ENCODE data around the gene EVC. TPM values are rescaled to one million over a fixed set of nuclear protein-coding genes. Genes with fewer than 3 reads are reported as not detected.

Gene EVC
- total and polyA plus RNA-seq, 4 donors, result 2.9 to 40.8 (median 13.6) TPM

DNA sequence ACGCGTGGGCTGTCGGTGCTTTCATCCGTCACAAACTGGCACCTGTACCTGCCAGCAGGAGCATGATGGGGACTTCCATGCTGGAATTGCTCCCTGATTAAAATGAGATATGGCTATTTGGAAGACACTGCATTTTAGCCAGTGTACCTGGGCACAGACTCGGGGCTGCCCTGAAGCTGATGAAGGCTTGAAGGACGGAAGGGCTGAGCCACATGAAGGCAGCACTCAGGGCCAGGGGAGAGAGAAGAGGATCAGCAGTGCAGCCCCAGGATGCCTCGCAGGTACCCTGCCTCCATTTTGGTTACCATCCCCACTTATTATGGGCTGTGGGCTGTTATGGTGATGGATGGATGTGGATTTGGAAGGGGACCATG, 102.9 kb downstream of the EVC start:
- Histone ChIP-seq H3K9me3 (ENCODE audit: control insufficient read depth in 4 of 4, insufficient read depth in 3 of 4, low read length in 3 of 4) (peaks cover 0 to 9% (median 0%) of the 10 kb centered on the region in 4 donors), H3K9ac (ENCODE audit: insufficient read depth in 1 of 2, low read length in 2 of 2) (no peak overlapping the region), H3K27ac (ENCODE audit: low read depth in 1 of 2, low read length in 1 of 2) (no peak overlapping the region), H3K36me3 (ENCODE audit: control insufficient read depth in 4 of 4, insufficient read depth in 4 of 4, low read length in 4 of 4) (peaks cover 0 to 39% (median 33%) of the 10 kb centered on the region in 4 donors), H3K4me1 (ENCODE audit: control insufficient read depth in 5 of 5, insufficient read depth in 5 of 5, low read length in 5 of 5) (no peaks in the 10 kb centered on the region), H3K4me3 (no peak overlapping the region), H3K27me3 (ENCODE audit: control insufficient read depth in 3 of 3, insufficient read depth in 3 of 3, low read length in 2 of 3) (no peaks in the 10 kb centered on the region)
- TF ChIP-seq, protein P1, sequence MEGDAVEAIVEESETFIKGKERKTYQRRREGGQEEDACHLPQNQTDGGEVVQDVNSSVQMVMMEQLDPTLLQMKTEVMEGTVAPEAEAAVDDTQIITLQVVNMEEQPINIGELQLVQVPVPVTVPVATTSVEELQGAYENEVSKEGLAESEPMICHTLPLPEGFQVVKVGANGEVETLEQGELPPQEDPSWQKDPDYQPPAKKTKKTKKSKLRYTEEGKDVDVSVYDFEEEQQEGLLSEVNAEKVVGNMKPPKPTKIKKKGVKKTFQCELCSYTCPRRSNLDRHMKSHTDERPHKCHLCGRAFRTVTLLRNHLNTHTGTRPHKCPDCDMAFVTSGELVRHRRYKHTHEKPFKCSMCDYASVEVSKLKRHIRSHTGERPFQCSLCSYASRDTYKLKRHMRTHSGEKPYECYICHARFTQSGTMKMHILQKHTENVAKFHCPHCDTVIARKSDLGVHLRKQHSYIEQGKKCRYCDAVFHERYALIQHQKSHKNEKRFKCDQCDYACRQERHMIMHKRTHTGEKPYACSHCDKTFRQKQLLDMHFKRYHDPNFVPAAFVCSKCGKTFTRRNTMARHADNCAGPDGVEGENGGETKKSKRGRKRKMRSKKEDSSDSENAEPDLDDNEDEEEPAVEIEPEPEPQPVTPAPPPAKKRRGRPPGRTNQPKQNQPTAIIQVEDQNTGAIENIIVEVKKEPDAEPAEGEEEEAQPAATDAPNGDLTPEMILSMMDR (IDR thresholded peaks at IDR 0.05; ENCODE audit: control extremely low read depth, extremely low read depth), result no peak
- DNase-seq (no peak), ATAC-seq (ENCODE audit: insufficient read depth, low FRiP score) (no peak)
- WGBS, 2 donors, result 86 to 96% methylated on average over 7 of the region's 7 CpGs

DNA sequence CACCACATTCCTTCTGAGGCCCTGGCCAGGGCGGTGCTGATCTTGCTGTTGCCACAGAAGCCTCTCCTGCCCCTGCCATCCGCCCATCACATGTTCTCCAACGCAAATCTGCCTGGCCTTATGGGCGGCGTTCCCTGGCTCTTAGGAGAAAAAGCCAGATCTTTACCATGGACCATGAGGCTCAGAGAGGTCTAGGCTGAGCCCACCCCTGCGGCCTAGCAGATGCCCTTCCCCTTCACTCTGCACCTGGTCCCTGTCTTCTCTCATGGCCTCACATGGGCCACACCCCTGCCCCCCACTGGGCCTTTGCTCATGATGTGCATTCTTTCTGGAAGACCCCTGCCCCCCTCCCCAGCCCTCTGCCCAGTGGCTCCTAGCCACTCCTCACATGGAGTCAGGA, 103.4 kb downstream of the EVC start:
- WGBS, 2 donors, result 93 to 94% methylated on average over 6 of the region's 6 CpGs
- H3K36me3 ChIP-seq (ENCODE audit: control insufficient read depth in 4 of 4, insufficient read depth in 4 of 4, low read length in 4 of 4), result peaks cover 0 to 34% (median 30%) of the 10 kb centered on the region in 4 donors
- ATAC-seq (ENCODE audit: insufficient read depth, low FRiP score), result no peak

DNA sequence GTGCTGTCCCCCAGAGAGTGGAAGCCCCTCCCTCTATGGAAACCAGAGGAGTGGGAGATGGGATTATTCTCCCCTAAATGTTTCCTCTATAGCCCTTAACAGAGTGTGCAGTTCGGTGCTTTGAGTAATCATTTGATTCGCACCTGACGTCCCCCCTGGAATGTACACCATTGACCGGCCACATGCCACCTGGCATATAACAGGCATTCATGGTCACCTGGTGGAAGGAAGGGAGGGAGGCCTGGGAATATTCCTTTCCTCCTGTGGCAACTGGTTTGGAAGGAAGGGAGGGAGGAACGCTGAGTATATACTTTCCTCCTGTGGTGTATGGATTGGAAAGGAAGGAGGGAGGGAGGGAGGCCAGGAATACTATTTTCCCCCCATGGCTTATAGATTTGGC, 104.6 kb downstream of the EVC start:
- H3K4me3 ChIP-seq, result no peak overlapping the region
- H3K9ac ChIP-seq (ENCODE audit: insufficient read depth in 1 of 2, low read length in 2 of 2), result no peak overlapping the region
- no peaks in the 10 kb centered on the region for H3K4me1 ChIP-seq (ENCODE audit: control insufficient read depth in 5 of 5, insufficient read depth in 5 of 5, low read length in 5 of 5)
- no peaks in the 10 kb centered on the region for H3K27me3 ChIP-seq (ENCODE audit: control insufficient read depth in 3 of 3, insufficient read depth in 3 of 3, low read length in 2 of 3)
- no peak for DNase-seq
- H3K9me3 ChIP-seq (ENCODE audit: control insufficient read depth in 4 of 4, insufficient read depth in 3 of 4, low read length in 3 of 4), result peaks cover 0 to 2% (median 0%) of the 10 kb centered on the region in 4 donors
- peaks cover 0 to 27% (median 23%) of the 10 kb centered on the region in 4 donors for H3K36me3 ChIP-seq (ENCODE audit: control insufficient read depth in 4 of 4, insufficient read depth in 4 of 4, low read length in 4 of 4)
- no peak for ATAC-seq (ENCODE audit: insufficient read depth, low FRiP score)
- TF ChIP-seq, protein P1 (IDR thresholded peaks at IDR 0.05; ENCODE audit: control extremely low read depth, extremely low read depth), result no peak
- WGBS, 2 donors, result 88 to 93% methylated on average over 5 of the region's 5 CpGs
- no peak overlapping the region for H3K27ac ChIP-seq (ENCODE audit: low read depth in 1 of 2, low read length in 1 of 2)

More for the DNA sequence above, 103.4 kb downstream of the EVC start:
- Histone ChIP-seq H3K4me3 (no peak overlapping the region), H3K9me3 (ENCODE audit: control insufficient read depth in 4 of 4, insufficient read depth in 3 of 4, low read length in 3 of 4) (peaks cover 0 to 9% (median 0%) of the 10 kb centered on the region in 4 donors), H3K27me3 (ENCODE audit: control insufficient read depth in 3 of 3, insufficient read depth in 3 of 3, low read length in 2 of 3) (no peaks in the 10 kb centered on the region), H3K4me1 (ENCODE audit: control insufficient read depth in 5 of 5, insufficient read depth in 5 of 5, low read length in 5 of 5) (no peaks in the 10 kb centered on the region), H3K27ac (ENCODE audit: low read depth in 1 of 2, low read length in 1 of 2) (no peak overlapping the region), H3K9ac (ENCODE audit: insufficient read depth in 1 of 2, low read length in 2 of 2) (no peak overlapping the region)
- TF ChIP-seq, protein P1 (IDR thresholded peaks at IDR 0.05; ENCODE audit: control extremely low read depth, extremely low read depth), result no peak
- DNase-seq, result no peak

DNA sequence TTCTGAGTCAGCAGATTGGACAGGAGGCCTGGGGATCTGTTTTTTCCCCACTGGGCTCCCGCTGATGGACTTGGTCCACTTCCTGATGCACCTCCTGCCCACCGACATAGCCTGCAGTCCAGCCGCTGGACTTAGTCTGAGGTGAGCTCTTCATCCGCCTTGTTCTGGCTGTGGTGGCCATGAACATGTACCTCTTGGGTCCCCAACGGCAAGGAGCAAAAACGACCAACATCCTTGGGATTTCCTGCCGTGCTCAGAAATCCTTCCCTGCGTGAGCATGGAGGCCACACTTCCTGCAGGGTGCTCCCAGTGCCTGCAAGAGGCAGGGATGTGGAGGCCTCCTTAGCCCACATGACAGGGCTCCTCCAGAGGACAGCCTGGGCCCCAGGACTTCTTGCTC, 105.1 kb downstream of the EVC start:
- no peak overlapping the region for H3K27ac ChIP-seq (ENCODE audit: low read depth in 1 of 2, low read length in 1 of 2)
- H3K9ac ChIP-seq (ENCODE audit: insufficient read depth in 1 of 2, low read length in 2 of 2), result no peak overlapping the region
- TF ChIP-seq, protein P1 (IDR thresholded peaks at IDR 0.05; ENCODE audit: control extremely low read depth, extremely low read depth), result no peak
- no peak for DNase-seq
- H3K27me3 ChIP-seq (ENCODE audit: control insufficient read depth in 3 of 3, insufficient read depth in 3 of 3, low read length in 2 of 3), result no peaks in the 10 kb centered on the region
- ATAC-seq (ENCODE audit: insufficient read depth, low FRiP score), result no peak
- 79 to 84% methylated on average over 8 of the region's 8 CpGs for WGBS, 2 donors
- H3K9me3 ChIP-seq (ENCODE audit: control insufficient read depth in 4 of 4, insufficient read depth in 3 of 4, low read length in 3 of 4), result no peaks in the 10 kb centered on the region
- H3K36me3 ChIP-seq (ENCODE audit: control insufficient read depth in 4 of 4, insufficient read depth in 4 of 4, low read length in 4 of 4), result peaks cover 0 to 28% (median 22%) of the 10 kb centered on the region in 4 donors
- no peaks in the 10 kb centered on the region for H3K4me1 ChIP-seq (ENCODE audit: control insufficient read depth in 5 of 5, insufficient read depth in 5 of 5, low read length in 5 of 5)
- no peak overlapping the region for H3K4me3 ChIP-seq

Measured in lung (tissue), 12 donors.